Stimulated activated naive CD8-positive, alpha-beta T cell treated with anti-CD3 and anti-CD28 coated beads, Interleukin-15, amount 100 ng/mL, for 72 hours (primary cell): ENCODE results near the gene HSPA14.

Experiments used
- ATAC-seq: fragments of 150-1000 bp; cut with Tn5 transposase; 2 replicates; pipeline ENCODE4 v1.10.0; 2021; ENCODE audit warnings: mild to moderate bottlenecking, moderate library complexity
- DNase-seq, 2 donors: peaks; one replicate each; pipeline ENCODE4 v3.0.0; 2021 to 2022
- H3K27ac Mint-ChIP-seq, 2 donors: one replicate each; pipeline ENCODE4 v1.8.0; 2022; ENCODE audit warnings: mild to moderate bottlenecking in 2 of 2, mixed read lengths in 2 of 2, moderate library complexity in 2 of 2
- H3K27me3 Mint-ChIP-seq: one replicate; pipeline ENCODE4 v1.8.0; 2022; ENCODE audit warnings: mixed read lengths
- H3K4me1 Mint-ChIP-seq: one replicate; pipeline ENCODE4 v1.8.0; 2022; ENCODE audit warnings: mild to moderate bottlenecking, mixed read lengths
- H3K4me3 Mint-ChIP-seq, 2 donors: one replicate each; pipeline ENCODE4 v1.8.0; 2022; ENCODE audit warnings: mild to moderate bottlenecking in 2 of 2, mixed read lengths in 2 of 2, moderate library complexity in 1 of 2
- H3K9me3 Mint-ChIP-seq, 2 donors: one replicate each; pipeline ENCODE4 v1.8.0; 2022; ENCODE audit warnings: mixed read lengths in 2 of 2

Gene HSPA14

DNA sequence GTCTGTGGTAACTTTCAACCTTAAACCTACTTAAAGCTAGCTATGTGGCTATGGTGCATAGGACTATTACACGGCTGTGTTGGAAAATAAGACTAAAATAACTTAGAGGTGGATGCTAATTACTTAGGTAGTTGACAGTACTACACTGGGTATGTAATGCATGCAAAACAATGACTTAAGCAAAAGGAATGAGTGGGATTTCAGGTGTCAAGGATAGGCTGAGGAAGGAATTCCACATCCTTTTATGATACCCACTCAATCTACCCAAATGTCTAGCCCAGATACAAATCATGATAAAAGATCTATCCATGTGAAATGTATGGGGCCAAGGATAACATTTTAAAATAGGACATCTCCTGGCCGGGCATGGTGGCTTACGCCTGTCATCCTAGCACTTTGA is 14.1 kb upstream of the HSPA14 start:
- H3K9me3 Mint-ChIP-seq = no peaks in the 10 kb centered on the region
- peaks cover 11% of the 10 kb centered on the region for H3K4me1 Mint-ChIP-seq
- no peak for ATAC-seq
- H3K27ac Mint-ChIP-seq = no peak overlapping the region
- DNase-seq = no peak
- no peak overlapping the region for H3K4me3 Mint-ChIP-seq
- H3K27me3 Mint-ChIP-seq = peaks cover 7% of the 10 kb centered on the region

DNA sequence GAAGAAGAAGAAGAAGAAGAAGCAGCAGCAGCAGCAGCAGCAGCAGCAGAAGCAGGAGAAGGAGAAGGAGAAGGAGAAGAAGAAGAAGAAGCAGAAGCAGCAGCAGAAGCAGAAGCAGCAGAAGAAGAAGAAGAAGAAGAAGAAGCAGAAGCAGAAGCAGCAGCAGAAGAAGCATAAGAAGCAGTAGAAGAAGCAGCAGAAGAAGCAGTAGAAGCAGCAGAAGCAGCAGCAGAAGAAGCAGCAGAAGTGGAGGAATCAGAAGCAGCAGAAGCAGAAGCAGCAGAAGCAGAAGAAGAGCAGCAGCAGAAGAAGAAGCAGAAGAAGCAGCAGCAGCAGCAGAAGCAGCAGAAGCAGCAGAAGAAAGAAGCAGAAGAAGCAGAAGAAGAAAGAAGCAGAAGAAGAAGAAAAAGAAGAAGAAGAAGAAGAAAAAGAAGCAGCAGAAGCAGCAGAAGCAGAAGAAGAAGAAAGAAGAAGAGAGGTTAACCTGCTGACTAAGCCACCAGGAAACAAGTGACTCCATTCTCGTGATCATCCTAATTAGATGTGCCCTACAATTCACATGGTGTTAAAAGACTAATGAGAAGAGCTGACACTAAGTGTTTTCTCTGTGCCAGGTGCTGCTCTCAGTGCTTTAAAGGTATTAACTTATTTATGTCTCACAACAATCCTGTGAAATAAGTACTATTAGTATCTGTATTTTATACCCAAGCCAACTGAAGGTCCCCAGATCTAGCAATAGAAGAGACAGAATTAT is 11.9 kb upstream of the HSPA14 start:
- ATAC-seq (no peak), DNase-seq (no peak)
- H3K4me1 Mint-ChIP-seq = peaks cover 5% of the 10 kb centered on the region
- no peaks in the 10 kb centered on the region for H3K9me3 Mint-ChIP-seq
- no peak overlapping the region for H3K4me3 Mint-ChIP-seq
- H3K27ac Mint-ChIP-seq = peak overlapping the region in 1 of 2 donors; percentile 58
- peaks cover 7% of the 10 kb centered on the region for H3K27me3 Mint-ChIP-seq

DNA sequence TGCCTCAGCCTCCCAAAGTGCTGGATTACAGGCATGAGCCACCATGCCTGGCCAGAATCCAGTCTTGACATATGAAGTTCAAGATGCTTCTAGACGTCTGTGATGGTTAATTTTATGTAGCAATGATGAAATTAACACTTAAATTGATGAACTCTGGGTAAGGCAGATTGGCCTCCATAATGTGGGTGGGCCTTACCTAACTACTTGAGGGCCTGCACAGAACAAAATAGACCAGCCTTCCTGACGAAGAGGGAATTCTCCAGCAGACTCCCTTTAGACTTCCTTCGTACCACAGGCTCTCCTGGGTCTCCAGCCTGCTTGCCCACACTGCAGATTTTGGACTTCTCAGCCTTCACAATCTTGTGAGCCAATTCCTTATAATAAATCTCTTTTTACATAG is 5.0 kb upstream of the HSPA14 start:
- ATAC-seq = no peak
- no peak overlapping the region for H3K4me3 Mint-ChIP-seq

DNA sequence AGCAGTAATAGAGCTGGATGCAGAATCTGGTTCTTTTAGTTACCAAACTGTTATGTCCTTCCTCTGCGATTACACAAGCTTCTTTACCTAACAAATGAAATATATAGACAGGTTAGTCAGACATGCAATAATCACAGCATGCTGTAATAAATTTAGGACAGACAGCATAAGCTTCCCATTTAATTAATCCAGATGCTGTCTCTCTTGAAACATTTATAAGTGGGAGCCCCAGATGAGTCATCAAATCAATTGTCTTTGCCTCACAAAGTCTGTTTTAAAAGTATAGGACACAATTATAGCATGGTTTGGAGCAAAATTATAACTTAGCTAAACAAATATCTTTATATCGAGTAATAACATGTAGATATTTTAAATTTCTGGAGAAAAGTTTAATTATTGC is 1.9 kb upstream of the HSPA14 start:
- DNase-seq (no peak), ATAC-seq (no peak)
- Mint-ChIP-seq H3K4me1 (peaks cover 13% of the 10 kb centered on the region), H3K27ac (no peak overlapping the region), H3K4me3 (peak overlapping the region in 1 of 2 donors; percentile 94), H3K27me3 (no peaks in the 10 kb centered on the region), H3K9me3 (no peaks in the 10 kb centered on the region)

More for the DNA sequence above, 5.0 kb upstream of the HSPA14 start:
- H3K27me3 Mint-ChIP-seq = no peaks in the 10 kb centered on the region
- no peaks in the 10 kb centered on the region for H3K4me1 Mint-ChIP-seq
- no peak overlapping the region for H3K27ac Mint-ChIP-seq
- DNase-seq = no peak
- no peaks in the 10 kb centered on the region for H3K9me3 Mint-ChIP-seq

DNA sequence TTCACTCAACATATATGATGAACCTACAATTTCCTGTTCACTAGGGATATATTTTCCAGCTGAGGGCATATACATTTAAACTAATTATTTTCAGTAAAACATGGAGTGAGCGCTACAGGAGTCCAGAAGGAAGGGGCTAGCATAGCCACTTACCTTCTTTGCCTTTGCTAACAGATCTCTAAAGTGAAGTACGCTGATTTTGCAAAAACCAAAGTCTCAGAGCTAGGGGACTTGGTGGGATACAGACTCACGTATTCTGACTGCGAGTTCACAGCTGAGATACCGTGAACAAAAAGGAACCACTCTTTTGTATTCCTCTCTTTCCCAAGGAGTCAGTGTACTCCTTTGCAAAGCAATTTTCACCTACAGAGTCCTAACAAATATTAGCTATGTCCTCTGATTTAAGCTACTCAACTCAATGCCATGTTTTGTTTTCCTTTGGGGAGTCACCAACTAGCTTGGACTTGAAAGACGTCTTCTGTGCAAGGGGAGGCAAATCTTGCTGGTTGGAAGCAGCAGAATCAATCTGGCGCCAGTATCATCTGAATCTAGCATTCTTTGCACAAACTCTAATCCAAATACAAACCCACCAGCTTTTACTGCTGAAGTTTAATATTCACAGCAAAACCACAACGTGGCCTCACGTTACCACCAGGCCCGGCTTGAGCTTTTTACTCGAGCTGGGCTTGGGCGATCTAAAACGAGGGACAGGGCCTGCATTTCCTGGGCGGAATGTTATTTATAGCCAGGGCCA is 926 bp upstream of the HSPA14 start:
- Mint-ChIP-seq H3K27me3 (no peaks in the 10 kb centered on the region), H3K4me1 (peaks cover 13% of the 10 kb centered on the region), H3K27ac (peak overlapping the region; percentile 99), H3K4me3 (peak overlapping the region; percentile 94 to 97), H3K9me3 (no peaks in the 10 kb centered on the region)
- no peak for ATAC-seq
- no peak for DNase-seq

DNA sequence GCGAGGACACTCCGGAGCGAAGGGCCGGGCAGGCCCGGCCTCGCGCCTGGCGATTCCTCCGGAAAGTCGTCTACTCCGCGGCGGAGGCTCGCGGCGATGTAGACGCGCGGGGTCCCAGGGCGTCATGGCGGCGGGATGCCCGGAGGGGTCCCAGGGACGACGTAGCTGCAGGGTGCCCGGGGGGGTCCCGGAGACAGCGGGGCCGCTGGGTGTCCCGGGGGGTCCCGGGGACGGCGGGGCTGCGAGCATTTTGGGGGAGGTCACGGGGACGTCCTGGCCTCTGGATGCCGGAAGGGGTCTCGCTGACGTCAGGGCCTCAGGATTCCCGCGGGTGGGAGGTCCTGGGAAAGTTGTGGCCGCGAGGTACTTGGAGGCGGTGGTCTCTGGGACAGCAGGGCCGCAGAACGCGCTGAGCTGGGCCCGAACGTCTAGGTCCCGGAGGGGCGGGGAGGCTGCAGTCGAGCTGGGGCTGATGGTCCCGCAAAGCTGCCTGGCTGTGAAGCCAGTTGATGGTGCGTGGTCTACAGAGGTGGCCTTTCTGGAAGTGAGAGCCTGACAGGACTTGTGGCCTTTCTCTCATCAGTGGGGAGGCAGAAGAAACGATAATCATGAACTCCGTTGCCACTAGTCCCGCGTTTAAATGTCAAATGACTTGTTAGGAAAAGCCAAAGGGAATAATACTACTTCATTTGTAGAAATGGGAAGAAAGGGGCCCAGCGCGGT is 637 bp downstream of the HSPA14 start:
- Mint-ChIP-seq H3K27ac (peak overlapping the region; percentile 99), H3K9me3 (no peaks in the 10 kb centered on the region), H3K4me1 (peaks cover 19% of the 10 kb centered on the region), H3K4me3 (peak overlapping the region; percentile 94 to 97), H3K27me3 (no peaks in the 10 kb centered on the region)
- ATAC-seq (peak; percentile 24), DNase-seq (peak; percentile 26 to 34)

DNA sequence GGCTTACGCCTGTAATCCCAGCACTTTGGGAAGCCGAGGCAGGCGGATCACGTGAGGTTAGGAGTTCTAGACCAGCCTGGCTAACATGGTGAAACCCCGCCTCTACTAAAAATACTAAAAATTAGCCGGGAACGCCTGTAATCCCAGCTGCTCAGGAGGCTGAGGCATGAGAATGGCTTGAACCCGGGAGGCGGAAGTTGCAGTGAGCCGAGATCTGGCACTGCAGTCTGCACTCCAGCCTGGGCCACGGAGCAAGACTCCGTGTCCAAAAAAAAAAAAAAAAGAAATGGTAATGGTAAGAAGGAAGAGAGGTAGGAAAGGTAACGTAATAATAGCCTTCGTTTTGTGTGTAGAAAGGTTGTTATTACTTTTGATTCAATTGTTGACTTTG is 1.2 kb downstream of the HSPA14 start:
- DNase-seq (no peak), ATAC-seq (no peak)
- peaks cover 19% of the 10 kb centered on the region for H3K4me1 Mint-ChIP-seq
- no peaks in the 10 kb centered on the region for H3K9me3 Mint-ChIP-seq
- no peaks in the 10 kb centered on the region for H3K27me3 Mint-ChIP-seq
- peak overlapping the region; percentile 99 for H3K27ac Mint-ChIP-seq
- peak overlapping the region; percentile 94 to 97 for H3K4me3 Mint-ChIP-seq

DNA sequence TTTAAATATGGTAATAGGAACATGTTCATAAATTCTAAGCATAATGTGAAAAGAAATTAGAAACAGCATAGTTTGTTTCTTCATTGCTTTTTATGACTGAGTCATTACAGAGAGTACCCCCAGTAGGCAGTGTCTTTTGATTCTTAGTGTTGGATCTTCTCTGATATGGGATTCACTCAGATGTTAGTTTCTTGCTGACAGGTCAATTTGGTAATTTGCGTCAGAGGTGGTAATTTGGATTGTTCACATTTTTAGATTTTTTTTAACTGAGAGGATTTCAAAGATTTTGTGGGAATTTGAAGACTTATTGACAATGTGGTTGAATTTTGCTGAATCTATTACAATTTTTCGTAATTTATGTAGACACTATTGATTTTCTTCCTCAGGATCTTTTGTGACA is 2.1 kb downstream of the HSPA14 start:
- Mint-ChIP-seq H3K27me3 (no peaks in the 10 kb centered on the region), H3K27ac (no peak overlapping the region), H3K4me1 (peaks cover 22% of the 10 kb centered on the region), H3K4me3 (peak overlapping the region in 1 of 2 donors; percentile 94), H3K9me3 (no peaks in the 10 kb centered on the region)
- no peak for ATAC-seq
- DNase-seq = no peak

DNA sequence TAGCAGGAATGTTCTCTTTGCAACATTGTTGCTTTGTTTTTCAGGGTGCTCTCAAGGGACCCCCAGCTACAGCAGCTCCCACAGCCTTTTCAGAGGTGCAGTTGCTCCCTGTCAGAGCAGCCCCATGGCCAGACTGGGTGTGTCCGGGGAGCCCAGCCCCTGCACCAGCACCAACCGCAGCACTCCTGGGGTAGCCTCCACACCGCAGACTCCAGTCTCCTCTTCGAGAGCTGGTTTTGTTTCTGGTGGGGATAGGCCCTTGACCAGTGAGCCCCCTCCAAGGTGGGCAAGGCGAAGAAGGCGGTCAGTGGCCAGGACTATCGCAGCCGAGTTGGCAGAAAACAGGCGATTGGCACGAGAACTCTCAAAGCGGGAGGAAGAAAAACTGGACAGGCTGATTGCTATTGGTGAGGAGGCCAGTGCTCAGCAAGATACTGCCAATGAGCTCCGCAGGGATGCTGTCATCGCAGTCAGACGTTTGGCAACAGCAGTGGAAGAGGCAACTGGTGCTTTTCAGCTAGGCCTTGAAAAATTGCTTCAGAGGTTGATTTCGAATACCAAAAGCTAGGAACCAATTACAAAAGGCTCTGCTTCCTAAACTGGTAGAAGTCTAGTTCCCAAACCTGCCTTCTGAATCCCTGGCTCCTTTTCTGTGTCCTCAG is 5.4 kb downstream of the HSPA14 start:
- Mint-ChIP-seq H3K4me3 (no peak overlapping the region), H3K4me1 (peaks cover 24% of the 10 kb centered on the region), H3K27me3 (no peaks in the 10 kb centered on the region), H3K9me3 (no peaks in the 10 kb centered on the region), H3K27ac (no peak overlapping the region)
- ATAC-seq (no peak), DNase-seq (no peak)

DNA sequence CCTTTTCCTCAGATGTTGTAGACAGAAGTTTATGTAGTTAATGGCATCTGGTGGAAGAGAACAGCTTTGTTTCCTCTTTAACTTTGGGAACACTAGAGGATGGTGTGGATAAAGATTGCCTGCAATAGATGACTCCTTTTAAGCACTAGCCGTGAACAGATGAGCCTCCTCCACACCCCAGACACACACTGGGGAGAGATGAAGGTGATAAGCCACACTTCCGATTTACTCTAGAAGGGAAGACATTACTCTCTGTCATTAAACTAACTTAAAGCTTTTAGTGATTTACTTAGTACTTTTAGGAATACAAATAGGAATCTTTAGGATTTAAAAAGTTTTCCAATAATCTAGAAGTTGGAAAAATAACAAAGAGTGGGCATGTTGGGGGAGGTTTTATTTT is 6.8 kb downstream of the HSPA14 start:
- no peak for ATAC-seq
- H3K27ac Mint-ChIP-seq = peak overlapping the region in 1 of 2 donors; percentile 21

DNA sequence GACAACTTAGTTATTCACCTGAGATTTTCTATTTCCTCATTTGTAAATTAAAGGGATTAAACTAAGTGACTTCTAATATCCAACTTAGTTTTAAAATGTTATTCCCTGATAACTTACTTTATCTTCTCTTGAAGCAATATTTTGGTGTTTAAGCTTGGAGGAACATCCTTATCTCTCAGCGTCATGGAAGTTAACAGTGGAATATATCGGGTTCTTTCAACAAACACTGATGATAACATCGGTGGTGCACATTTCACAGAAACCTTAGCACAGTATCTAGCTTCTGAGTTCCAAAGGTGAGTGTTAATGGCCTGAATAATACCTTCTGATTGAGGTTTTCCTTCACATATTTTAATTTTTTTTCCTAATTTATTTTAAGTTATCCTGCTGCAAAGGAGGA is 14.1 kb downstream of the HSPA14 start:
- no peak overlapping the region for H3K27ac Mint-ChIP-seq
- no peaks in the 10 kb centered on the region for H3K27me3 Mint-ChIP-seq
- H3K4me1 Mint-ChIP-seq = no peaks in the 10 kb centered on the region
- H3K4me3 Mint-ChIP-seq = no peak overlapping the region
- DNase-seq (no peak), ATAC-seq (no peak)
- no peaks in the 10 kb centered on the region for H3K9me3 Mint-ChIP-seq

More for the DNA sequence above, 6.8 kb downstream of the HSPA14 start:
- H3K4me1 Mint-ChIP-seq = peaks cover 16% of the 10 kb centered on the region
- no peaks in the 10 kb centered on the region for H3K27me3 Mint-ChIP-seq
- no peak overlapping the region for H3K4me3 Mint-ChIP-seq
- H3K9me3 Mint-ChIP-seq = no peaks in the 10 kb centered on the region
- no peak for DNase-seq

DNA sequence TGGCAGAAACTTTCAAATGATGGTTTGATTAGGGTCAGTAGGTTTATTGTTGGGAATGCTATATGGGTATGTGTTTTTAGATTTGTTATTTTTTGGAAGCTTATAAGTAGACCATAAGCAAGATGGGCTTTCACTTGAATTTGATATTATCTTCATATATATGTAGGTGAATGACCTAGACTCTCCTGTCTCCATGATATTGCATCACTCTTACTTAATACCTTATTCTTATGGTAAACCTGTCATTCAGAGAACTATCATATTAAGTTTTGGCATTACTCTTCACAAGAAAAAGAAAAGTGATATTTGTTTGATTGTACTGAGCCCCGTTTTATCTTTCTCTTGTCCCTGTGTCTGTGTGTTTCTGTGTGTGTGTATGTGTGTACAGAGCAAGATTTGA is 17.3 kb downstream of the HSPA14 start:
- DNase-seq (no peak), ATAC-seq (no peak)
- Mint-ChIP-seq H3K27ac (no peak overlapping the region), H3K4me3 (no peak overlapping the region), H3K27me3 (no peaks in the 10 kb centered on the region), H3K4me1 (no peaks in the 10 kb centered on the region), H3K9me3 (no peaks in the 10 kb centered on the region)

DNA sequence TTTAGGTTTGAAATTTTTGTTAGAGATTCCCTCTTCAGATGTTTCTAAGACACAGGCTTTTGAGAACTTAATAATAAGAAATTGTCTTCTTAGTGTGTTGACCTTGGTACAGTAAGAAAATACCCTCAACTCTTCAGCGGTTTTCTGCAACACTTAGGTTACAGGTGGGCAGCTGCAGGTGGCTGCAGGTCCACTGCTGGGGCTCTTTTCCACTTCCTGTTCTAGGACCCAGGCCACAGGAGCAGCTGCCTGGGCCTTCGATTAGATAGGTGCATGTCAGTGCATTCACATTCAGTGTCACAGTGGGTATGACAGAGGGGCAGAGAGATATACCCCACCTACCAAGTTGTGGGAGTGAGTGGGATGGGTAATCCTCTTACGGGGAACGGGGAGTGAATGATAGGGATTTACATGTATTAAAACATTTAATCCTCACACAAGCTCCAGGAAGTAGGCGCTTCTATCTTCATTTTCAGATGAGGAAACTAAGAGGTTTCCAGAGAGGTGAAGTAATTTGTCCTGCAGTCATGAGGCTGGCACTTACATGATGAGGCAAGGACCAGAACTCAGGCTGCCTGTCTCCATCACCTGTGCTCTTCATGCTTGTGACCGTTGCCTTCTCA is 20.3 kb downstream of the HSPA14 start:
- no peak overlapping the region for H3K4me3 Mint-ChIP-seq
- H3K9me3 Mint-ChIP-seq = no peaks in the 10 kb centered on the region
- no peaks in the 10 kb centered on the region for H3K4me1 Mint-ChIP-seq
- no peak for ATAC-seq
- no peaks in the 10 kb centered on the region for H3K27me3 Mint-ChIP-seq
- H3K27ac Mint-ChIP-seq = no peak overlapping the region
- DNase-seq = no peak

DNA sequence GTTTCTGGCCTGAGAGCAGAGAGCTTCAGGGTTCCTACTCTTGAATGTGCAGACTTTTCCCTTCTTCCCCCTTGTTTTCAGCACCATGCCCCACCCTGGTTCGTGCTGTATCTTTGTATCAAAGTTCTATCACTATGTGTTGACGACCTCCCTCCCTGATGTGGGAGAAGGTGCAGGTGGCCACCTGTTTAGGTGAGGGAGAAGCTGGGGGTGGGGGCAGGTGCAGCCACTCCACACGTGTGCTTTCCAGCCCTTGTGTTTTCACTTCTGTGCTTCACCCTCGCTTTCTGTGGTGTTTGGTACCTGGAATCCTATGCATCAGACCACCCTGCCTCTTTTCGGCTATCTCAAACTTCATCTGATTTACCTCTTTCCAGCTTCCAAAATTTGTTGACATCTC is 20.9 kb downstream of the HSPA14 start:
- ATAC-seq = no peak
- Mint-ChIP-seq H3K4me1 (no peaks in the 10 kb centered on the region), H3K27ac (no peak overlapping the region), H3K4me3 (no peak overlapping the region), H3K9me3 (no peaks in the 10 kb centered on the region), H3K27me3 (no peaks in the 10 kb centered on the region)
- DNase-seq = no peak

DNA sequence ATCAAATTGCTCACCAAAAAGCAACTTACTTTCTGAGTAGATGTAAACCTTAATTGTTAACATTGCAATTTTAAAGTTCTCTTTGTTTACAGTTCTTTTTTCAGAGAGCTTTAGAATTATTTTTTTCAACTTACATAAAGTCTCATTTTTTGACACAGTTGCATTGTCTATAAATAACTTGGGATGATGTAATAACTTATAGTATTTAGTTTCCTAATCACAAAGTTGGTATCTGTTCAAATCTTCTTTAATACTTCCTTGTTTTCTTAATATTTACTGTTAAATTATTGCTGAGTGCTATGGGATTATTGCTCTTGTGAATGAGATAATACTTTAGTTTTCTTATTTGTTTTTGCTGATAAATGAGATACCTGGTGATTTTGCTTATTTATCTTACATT is 21.7 kb downstream of the HSPA14 start:
- no peak for ATAC-seq
- Mint-ChIP-seq H3K27me3 (no peaks in the 10 kb centered on the region), H3K4me1 (no peaks in the 10 kb centered on the region), H3K27ac (no peak overlapping the region), H3K4me3 (no peak overlapping the region), H3K9me3 (no peaks in the 10 kb centered on the region)
- no peak for DNase-seq
